ENCODE results near the gene FARP2. TPM values are rescaled to one million over a fixed set of nuclear protein-coding genes. Genes with fewer than 3 reads are reported as not detected.

FARP2 gene
- total and polyA plus RNA-seq, 2 experiments from 2014 or later: 16.0 to 22.6 TPM

GRCh38 chr2:241485172-241485911 lies 129.3 kb downstream of the FARP2 start (continued):
- no peak for TF ChIP-seq EZH2phosphoT487 (IDR thresholded peaks at IDR 0.05; ENCODE audit: unreplicated experiment)
- no peak for TF ChIP-seq STAT1 (IDR thresholded peaks at IDR 0.05; ENCODE audit: unreplicated experiment)
- no peak for TF ChIP-seq ZNF462 (CRISPR knock-in tag; IDR thresholded peaks at IDR 0.05)

GRCh38 chr2:241489088-241489487 lies 133.0 kb downstream of the FARP2 start:
- Histone ChIP-seq H3F3A (replicated peaks; ENCODE audit: low read depth) (no peaks in the 10 kb centered on the region; the same call in 1 of the 2 replicates), H3K4me2 (no peak overlapping the region), H3K36me3 (ENCODE audit: insufficient read depth) (no peaks in the 10 kb centered on the region), H3K9me2 (ENCODE audit: insufficient read depth) (no peaks in the 10 kb centered on the region), H2AFZ (no peak overlapping the region), H3K27me3 (ENCODE audit: insufficient read depth) (no peaks in the 10 kb centered on the region), H3K27ac (ENCODE audit: low read depth) (no peak overlapping the region), H4K20me1 (replicated peaks; ENCODE audit: insufficient read depth) (no peaks in the 10 kb centered on the region), H3K4me3 (no peak overlapping the region), H3K79me2 (replicated peaks; ENCODE audit: insufficient read depth) (no peaks in the 10 kb centered on the region), H3K4me1 (ENCODE audit: insufficient read depth) (no peaks in the 10 kb centered on the region)
- H3K4me1 Mint-ChIP-seq: peaks cover 4% of the 10 kb centered on the region; the same call in 1 of the 3 replicates
- no peak overlapping the region for H3K4me3 Mint-ChIP-seq
- H3K27ac Mint-ChIP-seq: no peak overlapping the region
- no peaks in the 10 kb centered on the region; the same call in 2 of the 3 replicates for H3K9me3 Mint-ChIP-seq
- no peak for ATAC-seq
- no peak for DNase-seq (ENCODE audit: low spot score)
- H3K27me3 Mint-ChIP-seq (ENCODE audit: insufficient read depth, low read depth, poor library complexity): peaks cover 19% of the 10 kb centered on the region
- H3K36me3 Mint-ChIP-seq (ENCODE audit: low read depth): peaks cover 7% of the 10 kb centered on the region; the same call in 2 of the 3 replicates
- no peak for TF ChIP-seq NANOG (IDR thresholded peaks at IDR 0.05; ENCODE audit: borderline replicate concordance)
- TF ChIP-seq STAT1 (IDR thresholded peaks at IDR 0.05; ENCODE audit: unreplicated experiment): no peak
- no peak for TF ChIP-seq POLR2AphosphoS5 (IDR thresholded peaks at IDR 0.05; ENCODE audit: low read depth)
- TF ChIP-seq REST (IDR thresholded peaks at IDR 0.05; ENCODE audit: unreplicated experiment): no peak
- TF ChIP-seq CTCF (conservative IDR thresholded peaks at IDR 0.05; ENCODE audit: low read depth in 2 of 2): no peak

Measured in GM23338 (cell line).